Measurements from ENCODE around the gene CCR5AS.
"Not testable (repeated sequence)": the region's sequence is repeated elsewhere in the genome, so short reads cannot be mapped to it uniquely, and the experiment has no call there.

The CCR5AS gene

DNA sequence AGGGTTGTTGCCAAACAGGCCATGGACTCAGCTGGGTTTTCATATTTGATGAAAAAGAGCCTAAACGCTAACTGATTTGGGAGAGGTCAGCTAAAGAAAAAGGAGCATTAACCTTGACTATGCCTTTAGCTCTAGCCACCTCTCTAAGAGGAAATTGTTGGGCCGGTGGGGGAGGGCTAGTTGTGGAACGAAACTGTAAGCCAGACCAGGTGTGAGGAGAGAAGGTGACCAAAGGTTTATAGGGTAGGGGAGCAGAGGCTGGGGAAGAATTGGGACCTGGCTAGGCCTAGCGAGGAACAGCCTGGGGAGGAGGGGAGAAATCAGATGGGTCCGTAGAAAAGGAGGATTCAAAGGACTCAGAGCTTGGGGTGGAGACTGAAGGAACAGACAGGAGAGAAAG, 15.3 kb downstream of the CCR5AS start:
- peaks cover 13% of the 10 kb centered on the region for H3K4me1 Mint-ChIP-seq
- H3K36me3 Mint-ChIP-seq (ENCODE audit: low read depth); H3K4me3 Mint-ChIP-seq; H3K27ac Mint-ChIP-seq; H3K9me3 Mint-ChIP-seq; intact Hi-C loops (cut with micrococcal nuclease); DNase-seq: not testable (repeated sequence)
- H3K27me3 Mint-ChIP-seq, result peaks cover 17% of the 10 kb centered on the region

DNA sequence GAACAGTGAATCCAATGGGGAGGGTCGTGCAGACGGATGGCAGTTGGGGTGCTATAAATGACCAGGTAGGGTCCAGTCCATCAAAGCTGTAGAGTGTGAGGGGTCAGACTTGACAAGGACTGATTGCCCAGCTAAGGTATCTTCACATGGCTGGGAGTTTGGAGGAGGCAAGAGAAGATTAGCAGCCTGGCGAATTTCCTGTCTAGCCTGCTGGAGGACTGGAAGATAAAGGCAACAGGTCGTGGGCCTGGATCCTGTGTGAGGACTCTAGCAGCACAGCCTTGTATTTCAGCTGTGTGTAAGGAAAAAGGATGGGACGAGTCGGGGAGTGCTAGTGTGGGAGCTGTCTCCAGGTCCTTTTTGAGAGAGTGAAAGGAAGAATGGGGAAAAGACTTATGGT, 17.6 kb downstream of the CCR5AS start:
- DNase-seq, result no peak
- Mint-ChIP-seq H3K4me3 (no peak overlapping the region), H3K27ac (no peak overlapping the region), H3K9me3 (peaks cover 3% of the 10 kb centered on the region), H3K36me3 (ENCODE audit: low read depth) (peaks cover 2% of the 10 kb centered on the region), H3K4me1 (peaks cover 15% of the 10 kb centered on the region), H3K27me3 (peaks cover 11% of the 10 kb centered on the region)
- intact Hi-C loops (cut with micrococcal nuclease), result no loop called here

DNA sequence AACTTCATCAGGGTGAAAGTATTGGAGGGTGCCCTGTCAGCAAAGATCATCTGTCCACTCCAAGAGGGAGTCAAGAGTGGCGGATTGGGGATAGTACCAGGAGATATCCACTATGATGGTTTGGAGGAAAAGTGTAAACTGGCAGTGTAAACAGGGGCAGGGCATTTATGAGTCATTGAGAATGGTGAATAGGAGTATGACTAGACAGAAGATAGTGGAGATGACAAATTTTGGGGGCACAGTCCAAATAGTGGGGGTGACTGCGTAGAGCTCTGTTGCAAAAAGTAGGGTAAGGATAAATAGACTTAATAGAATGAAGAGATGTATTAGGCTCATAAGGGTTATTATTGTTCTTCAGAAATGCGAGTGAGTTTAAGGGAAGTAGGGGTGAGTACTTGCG, 18.0 kb downstream of the CCR5AS start:
- H3K27me3 Mint-ChIP-seq; intact Hi-C loops (cut with micrococcal nuclease): not testable (repeated sequence)

DNA sequence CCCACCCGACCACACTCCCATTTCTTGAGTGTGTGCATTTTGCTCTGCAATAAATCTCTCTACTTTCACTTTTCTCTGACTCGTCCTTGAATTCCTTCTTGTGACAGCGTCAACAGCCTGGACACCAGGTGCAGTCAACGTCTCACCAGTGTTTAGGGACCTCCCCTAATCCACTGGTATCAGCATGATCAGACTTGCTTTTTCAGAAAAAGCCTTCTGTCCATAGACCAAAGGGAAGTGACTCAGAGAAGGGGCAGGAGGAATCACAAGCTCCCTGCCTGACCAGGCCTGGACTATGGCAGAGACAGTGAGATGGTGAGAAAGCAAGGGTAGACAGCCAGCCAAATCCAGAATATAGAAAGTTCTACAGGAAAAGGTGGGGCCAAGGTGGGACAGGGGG, 20.7 kb downstream of the CCR5AS start:
- peaks cover 4% of the 10 kb centered on the region for H3K27me3 Mint-ChIP-seq
- peak overlapping the region; percentile 45 for H3K4me3 Mint-ChIP-seq
- H3K9me3 Mint-ChIP-seq, result peaks cover 3% of the 10 kb centered on the region
- intact Hi-C loops (cut with micrococcal nuclease), result no loop called here
- peak overlapping the region; percentile 17 for H3K27ac Mint-ChIP-seq
- H3K36me3 Mint-ChIP-seq (ENCODE audit: low read depth), result peaks cover 2% of the 10 kb centered on the region
- no peak for DNase-seq
- peaks cover 26% of the 10 kb centered on the region for H3K4me1 Mint-ChIP-seq

More for the DNA sequence above, 18.0 kb downstream of the CCR5AS start:
- H3K4me3 Mint-ChIP-seq; H3K9me3 Mint-ChIP-seq; DNase-seq; H3K27ac Mint-ChIP-seq; H3K36me3 Mint-ChIP-seq (ENCODE audit: low read depth): not testable (repeated sequence)
- H3K4me1 Mint-ChIP-seq, result peaks cover 17% of the 10 kb centered on the region

DNA sequence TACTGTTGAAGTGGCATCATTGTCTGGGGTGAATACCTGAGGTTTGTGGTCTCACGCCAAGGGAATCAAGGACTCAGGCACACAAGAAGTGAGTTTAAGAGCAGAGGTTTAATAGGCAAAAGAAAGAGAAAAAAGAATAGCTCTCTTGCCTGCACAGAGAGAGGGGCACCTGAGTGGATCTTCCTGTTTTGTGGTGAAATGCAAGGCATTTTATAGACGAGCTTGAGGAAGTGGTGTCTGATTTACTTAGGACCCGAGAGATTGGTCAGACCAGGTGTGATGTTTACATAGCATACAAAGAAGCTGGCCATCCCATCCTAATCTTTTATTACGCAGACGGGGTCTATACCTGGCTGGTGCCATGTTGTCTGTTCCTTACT, 22.9 kb downstream of the CCR5AS start:
- intact Hi-C loops (cut with micrococcal nuclease), result no loop called here
- H3K27me3 Mint-ChIP-seq, result peaks cover 6% of the 10 kb centered on the region
- H3K9me3 Mint-ChIP-seq, result peaks cover 3% of the 10 kb centered on the region
- no peak for DNase-seq
- H3K4me1 Mint-ChIP-seq, result peaks cover 37% of the 10 kb centered on the region
- peaks cover 4% of the 10 kb centered on the region for H3K36me3 Mint-ChIP-seq (ENCODE audit: low read depth)
- no peak overlapping the region for H3K27ac Mint-ChIP-seq
- H3K4me3 Mint-ChIP-seq, result no peak overlapping the region

DNA sequence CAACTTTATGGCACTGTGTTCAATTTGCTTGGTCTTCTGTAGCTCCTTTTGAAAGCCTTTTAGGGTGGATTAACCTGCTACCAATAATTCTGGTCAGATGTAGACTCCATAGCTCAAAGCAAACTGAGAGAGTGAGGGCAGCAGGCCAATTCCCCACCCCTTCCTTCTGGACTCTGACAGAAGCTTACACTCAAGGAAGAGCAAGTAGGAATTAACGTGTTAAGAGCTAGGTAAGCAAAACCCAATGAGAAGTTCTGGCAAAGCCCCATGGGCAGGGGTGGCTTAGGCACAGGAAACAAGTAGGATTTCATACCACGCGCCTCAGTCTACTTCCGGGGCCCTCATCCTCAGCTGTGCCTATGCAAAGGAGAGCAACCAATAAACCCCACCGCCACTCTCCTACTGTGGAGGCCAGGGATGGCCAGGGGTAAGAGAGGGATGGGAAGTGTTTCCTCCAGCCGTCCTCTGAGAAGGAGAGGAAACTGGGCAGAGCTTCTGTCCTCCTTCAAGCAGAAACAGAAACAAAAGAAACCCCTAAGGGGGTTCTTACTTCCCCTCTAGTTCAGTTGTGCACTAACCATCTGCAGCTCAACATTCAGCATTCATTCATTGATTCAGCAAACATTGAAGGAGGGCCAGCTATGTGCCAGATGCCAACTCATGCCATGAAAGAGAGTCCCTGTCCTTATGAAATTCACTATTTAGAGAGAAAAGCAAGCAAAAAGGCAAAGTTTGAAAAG, 23.5 kb downstream of the CCR5AS start:
- no peak for DNase-seq
- Mint-ChIP-seq H3K27me3 (peaks cover 6% of the 10 kb centered on the region), H3K4me1 (peaks cover 37% of the 10 kb centered on the region), H3K4me3 (no peak overlapping the region), H3K27ac (no peak overlapping the region), H3K36me3 (ENCODE audit: low read depth) (peaks cover 4% of the 10 kb centered on the region), H3K9me3 (peaks cover 3% of the 10 kb centered on the region)
- intact Hi-C loops (cut with micrococcal nuclease), result no loop called here

DNA sequence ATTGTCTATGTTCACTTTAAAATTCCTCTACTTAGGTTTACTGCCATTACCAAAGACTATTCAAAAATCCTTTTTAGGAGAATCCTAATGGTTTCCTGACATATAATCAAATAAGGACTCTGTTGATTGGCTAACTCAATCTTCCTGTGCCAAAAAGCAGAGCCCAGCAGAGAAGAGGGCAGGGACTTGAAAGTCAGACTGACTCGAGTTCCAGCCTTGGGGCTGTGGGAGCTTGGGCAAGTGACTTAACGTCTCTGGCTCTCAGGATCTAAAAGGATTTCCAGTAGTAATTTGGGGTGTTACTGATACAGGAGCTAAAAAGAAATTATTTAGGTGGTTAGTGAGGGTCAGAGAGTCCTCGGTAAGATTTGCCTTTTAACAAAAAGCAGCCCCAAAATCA, 25.2 kb downstream of the CCR5AS start:
- no peak overlapping the region for H3K4me3 Mint-ChIP-seq
- H3K27ac Mint-ChIP-seq, result no peak overlapping the region
- peaks cover 4% of the 10 kb centered on the region for H3K36me3 Mint-ChIP-seq (ENCODE audit: low read depth)
- DNase-seq, result no peak
- peaks cover 40% of the 10 kb centered on the region for H3K4me1 Mint-ChIP-seq
- peaks cover 3% of the 10 kb centered on the region for H3K9me3 Mint-ChIP-seq
- peaks cover 14% of the 10 kb centered on the region for H3K27me3 Mint-ChIP-seq
- intact Hi-C loops (cut with micrococcal nuclease), result no loop called here

DNA sequence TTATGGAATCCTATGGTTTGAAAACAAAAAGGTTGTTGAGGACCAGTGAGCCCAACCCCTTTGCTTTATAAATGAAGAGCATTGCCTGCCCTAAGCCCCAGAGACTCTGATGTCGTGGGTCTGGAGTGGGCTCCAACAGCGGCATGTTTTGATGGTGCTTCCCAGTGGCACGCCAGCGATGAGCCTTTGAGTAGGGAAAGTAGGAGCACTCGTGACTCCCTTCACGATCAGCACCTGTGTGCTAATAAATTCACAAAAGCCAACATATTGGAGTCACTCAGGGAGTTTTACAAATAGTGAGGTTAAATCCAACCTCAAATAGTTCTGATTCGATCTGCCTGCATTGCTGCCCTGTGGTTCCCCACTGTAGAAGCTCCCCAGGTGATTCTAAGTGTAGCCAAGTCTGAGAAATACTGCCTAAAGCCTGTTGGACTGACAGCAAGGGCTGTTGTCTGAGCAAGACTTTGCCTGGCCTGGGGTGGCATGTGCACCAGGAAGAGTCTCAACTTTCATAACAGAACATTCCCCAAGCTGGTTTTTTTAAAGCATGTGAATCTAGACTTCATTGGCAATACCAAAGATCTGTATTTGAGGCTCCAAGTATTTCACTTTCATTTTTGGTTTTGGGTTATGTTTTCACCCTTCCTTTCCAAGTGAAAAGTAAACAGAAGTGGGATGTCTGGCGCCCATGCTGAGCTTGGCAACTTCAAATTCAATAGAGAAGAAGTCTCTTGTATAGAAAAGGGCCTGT, 26.2 kb downstream of the CCR5AS start:
- intact Hi-C loops (cut with micrococcal nuclease), result no loop called here
- Mint-ChIP-seq H3K27me3 (peaks cover 11% of the 10 kb centered on the region), H3K27ac (peak overlapping the region; percentile 70), H3K9me3 (no peaks in the 10 kb centered on the region), H3K4me1 (peaks cover 40% of the 10 kb centered on the region), H3K36me3 (ENCODE audit: low read depth) (peaks cover 2% of the 10 kb centered on the region), H3K4me3 (peak overlapping the region; percentile 71)
- DNase-seq, result peak; percentile 73

DNA sequence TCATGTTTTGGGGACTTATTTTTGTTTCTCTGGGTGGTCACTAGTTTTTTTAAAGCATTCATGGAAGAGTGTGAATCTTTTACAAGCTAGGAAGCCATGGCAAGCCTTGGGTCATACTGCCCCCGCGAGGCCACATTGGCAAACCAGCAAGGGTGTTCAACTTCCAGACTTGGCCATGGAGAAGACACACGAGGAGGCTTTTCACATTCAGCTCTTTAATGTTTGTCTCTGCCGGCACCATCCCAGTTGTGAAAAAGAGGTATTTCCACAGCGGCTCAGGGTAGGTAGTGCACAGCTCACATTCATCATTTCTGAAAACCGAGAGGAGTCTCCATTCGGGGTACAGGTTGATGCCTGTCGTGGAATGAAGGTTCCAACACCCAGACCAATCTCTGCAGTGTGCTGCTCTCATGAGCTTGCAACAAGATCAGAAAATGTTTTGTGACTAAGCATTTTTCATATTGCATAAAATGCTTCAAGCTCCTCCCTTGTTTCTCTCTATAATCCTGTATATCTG, 28.4 kb downstream of the CCR5AS start:
- Mint-ChIP-seq H3K27me3 (peaks cover 23% of the 10 kb centered on the region), H3K4me3 (no peak overlapping the region), H3K27ac (peak overlapping the region; percentile 57), H3K36me3 (ENCODE audit: low read depth) (peaks cover 7% of the 10 kb centered on the region), H3K4me1 (peaks cover 42% of the 10 kb centered on the region), H3K9me3 (no peaks in the 10 kb centered on the region)
- peak; percentile 90 for DNase-seq
- intact Hi-C loops (cut with micrococcal nuclease), result loop anchor here (1.0 to 10.0 kb wide), 4 partner anchors 62 to 614 kb away; no protein-coding TSS in a partner anchor

DNA sequence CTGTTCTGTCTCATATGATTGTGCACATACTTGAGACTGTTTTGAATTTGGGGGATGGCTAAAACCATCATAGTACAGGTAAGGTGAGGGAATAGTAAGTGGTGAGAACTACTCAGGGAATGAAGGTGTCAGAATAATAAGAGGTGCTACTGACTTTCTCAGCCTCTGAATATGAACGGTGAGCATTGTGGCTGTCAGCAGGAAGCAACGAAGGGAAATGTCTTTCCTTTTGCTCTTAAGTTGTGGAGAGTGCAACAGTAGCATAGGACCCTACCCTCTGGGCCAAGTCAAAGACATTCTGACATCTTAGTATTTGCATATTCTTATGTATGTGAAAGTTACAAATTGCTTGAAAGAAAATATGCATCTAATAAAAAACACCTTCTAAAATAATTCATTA, 31.1 kb downstream of the CCR5AS start:
- Mint-ChIP-seq H3K27me3 (peaks cover 32% of the 10 kb centered on the region), H3K4me3 (peak overlapping the region; percentile 7), H3K4me1 (peaks cover 51% of the 10 kb centered on the region)

DNA sequence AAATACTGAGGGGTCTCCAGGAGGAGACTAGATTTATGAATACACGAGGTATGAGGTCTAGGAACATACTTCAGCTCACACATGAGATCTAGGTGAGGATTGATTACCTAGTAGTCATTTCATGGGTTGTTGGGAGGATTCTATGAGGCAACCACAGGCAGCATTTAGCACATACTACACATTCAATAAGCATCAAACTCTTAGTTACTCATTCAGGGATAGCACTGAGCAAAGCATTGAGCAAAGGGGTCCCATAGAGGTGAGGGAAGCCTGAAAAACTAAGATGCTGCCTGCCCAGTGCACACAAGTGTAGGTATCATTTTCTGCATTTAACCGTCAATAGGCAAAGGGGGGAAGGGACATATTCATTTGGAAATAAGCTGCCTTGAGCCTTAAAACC, 31.6 kb downstream of the CCR5AS start:
- peaks cover 30% of the 10 kb centered on the region for H3K27me3 Mint-ChIP-seq
- peak overlapping the region; percentile 22 for H3K4me3 Mint-ChIP-seq
- intact Hi-C loops (cut with micrococcal nuclease), result loop anchor here (10.0 kb wide), 2 partner anchors 510 to 610 kb away; no protein-coding TSS in a partner anchor
- DNase-seq, result no peak
- peaks cover 11% of the 10 kb centered on the region for H3K36me3 Mint-ChIP-seq (ENCODE audit: low read depth)
- H3K9me3 Mint-ChIP-seq, result no peaks in the 10 kb centered on the region
- H3K27ac Mint-ChIP-seq, result peak overlapping the region; percentile 31
- H3K4me1 Mint-ChIP-seq, result peaks cover 49% of the 10 kb centered on the region

More for the DNA sequence above, 31.1 kb downstream of the CCR5AS start:
- Mint-ChIP-seq H3K27ac (peak overlapping the region; percentile 15), H3K36me3 (ENCODE audit: low read depth) (peaks cover 13% of the 10 kb centered on the region), H3K9me3 (no peaks in the 10 kb centered on the region)
- DNase-seq, result no peak
- intact Hi-C loops (cut with micrococcal nuclease), result loop anchor here (10.0 kb wide), 2 partner anchors 511 to 611 kb away; no protein-coding TSS in a partner anchor

DNA sequence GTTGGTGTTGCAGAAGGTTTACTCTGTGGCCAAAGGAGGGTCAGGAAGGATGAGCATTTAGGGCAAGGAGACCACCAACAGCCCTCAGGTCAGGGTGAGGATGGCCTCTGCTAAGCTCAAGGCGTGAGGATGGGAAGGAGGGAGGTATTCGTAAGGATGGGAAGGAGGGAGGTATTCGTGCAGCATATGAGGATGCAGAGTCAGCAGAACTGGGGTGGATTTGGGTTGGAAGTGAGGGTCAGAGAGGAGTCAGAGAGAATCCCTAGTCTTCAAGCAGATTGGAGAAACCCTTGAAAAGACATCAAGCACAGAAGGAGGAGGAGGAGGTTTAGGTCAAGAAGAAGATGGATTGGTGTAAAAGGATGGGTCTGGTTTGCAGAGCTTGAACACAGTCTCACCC, 32.1 kb downstream of the CCR5AS start:
- no peaks in the 10 kb centered on the region for H3K9me3 Mint-ChIP-seq
- H3K27me3 Mint-ChIP-seq, result peaks cover 30% of the 10 kb centered on the region
- peaks cover 11% of the 10 kb centered on the region for H3K36me3 Mint-ChIP-seq (ENCODE audit: low read depth)
- peak overlapping the region; percentile 22 for H3K4me3 Mint-ChIP-seq
- DNase-seq, result no peak
- peak overlapping the region; percentile 17 for H3K27ac Mint-ChIP-seq
- intact Hi-C loops (cut with micrococcal nuclease), result loop anchor here (10.0 kb wide), 2 partner anchors 510 to 610 kb away; no protein-coding TSS in a partner anchor
- H3K4me1 Mint-ChIP-seq, result peaks cover 51% of the 10 kb centered on the region

DNA sequence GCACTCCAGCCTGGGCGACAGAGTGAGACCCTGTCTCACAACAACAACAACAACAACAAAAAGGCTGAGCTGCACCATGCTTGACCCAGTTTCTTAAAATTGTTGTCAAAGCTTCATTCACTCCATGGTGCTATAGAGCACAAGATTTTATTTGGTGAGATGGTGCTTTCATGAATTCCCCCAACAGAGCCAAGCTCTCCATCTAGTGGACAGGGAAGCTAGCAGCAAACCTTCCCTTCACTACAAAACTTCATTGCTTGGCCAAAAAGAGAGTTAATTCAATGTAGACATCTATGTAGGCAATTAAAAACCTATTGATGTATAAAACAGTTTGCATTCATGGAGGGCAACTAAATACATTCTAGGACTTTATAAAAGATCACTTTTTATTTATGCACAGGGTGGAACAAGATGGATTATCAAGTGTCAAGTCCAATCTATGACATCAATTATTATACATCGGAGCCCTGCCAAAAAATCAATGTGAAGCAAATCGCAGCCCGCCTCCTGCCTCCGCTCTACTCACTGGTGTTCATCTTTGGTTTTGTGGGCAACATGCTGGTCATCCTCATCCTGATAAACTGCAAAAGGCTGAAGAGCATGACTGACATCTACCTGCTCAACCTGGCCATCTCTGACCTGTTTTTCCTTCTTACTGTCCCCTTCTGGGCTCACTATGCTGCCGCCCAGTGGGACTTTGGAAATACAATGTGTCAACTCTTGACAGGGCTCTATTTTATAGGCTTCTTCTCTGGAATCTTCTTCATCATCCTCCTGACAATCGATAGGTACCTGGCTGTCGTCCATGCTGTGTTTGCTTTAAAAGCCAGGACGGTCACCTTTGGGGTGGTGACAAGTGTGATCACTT, 34.1 kb downstream of the CCR5AS start:
- peaks cover 11% of the 10 kb centered on the region for H3K36me3 Mint-ChIP-seq (ENCODE audit: low read depth)
- peaks cover 32% of the 10 kb centered on the region for H3K27me3 Mint-ChIP-seq
- peak overlapping the region; percentile 57 for H3K27ac Mint-ChIP-seq
- H3K9me3 Mint-ChIP-seq, result no peaks in the 10 kb centered on the region
- peak; percentile 82 for DNase-seq
- intact Hi-C loops (cut with micrococcal nuclease), result loop anchor here (2.0 to 10.0 kb wide), 4 partner anchors 294 to 608 kb away; no protein-coding TSS in a partner anchor
- H3K4me3 Mint-ChIP-seq, result peak overlapping the region; percentile 36
- peaks cover 67% of the 10 kb centered on the region for H3K4me1 Mint-ChIP-seq
